Colon (tissue), 2 donors: ENCODE data around the gene CYP19A1.

Experiments used
- FAIRE-seq: peaks from 2 replicates; lab custom pipeline; 2012; peaks lifted over from hg19 to GRCh38; lab: Jason Lieb, UNC
- donor health status: control.
- donor health status: control.

Gene CYP19A1

GRCh38 chr15:51359981-51360380 lies 21.6 kb upstream of the CYP19A1 start:
- FAIRE-seq = no peak

DNA sequence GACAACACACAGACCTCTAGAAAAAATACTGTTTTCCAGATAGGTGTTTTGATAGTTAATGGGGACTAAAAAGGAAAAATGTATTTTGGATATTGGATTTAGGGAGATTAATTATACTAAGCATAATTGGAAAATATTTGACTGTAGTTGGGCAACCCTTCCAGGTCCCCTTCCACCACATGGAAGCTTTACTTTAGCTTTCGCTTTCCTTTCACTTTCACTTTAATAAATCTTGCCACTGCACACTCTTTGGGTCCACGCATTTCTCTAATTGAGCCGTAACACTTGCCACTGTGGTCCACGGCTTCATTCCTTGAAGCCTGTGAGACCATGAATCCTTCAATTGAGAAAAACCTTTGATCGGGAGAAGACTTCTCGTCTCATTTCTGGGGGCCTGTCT lies 18.6 kb upstream of the CYP19A1 start:
- FAIRE-seq = no peak

DNA sequence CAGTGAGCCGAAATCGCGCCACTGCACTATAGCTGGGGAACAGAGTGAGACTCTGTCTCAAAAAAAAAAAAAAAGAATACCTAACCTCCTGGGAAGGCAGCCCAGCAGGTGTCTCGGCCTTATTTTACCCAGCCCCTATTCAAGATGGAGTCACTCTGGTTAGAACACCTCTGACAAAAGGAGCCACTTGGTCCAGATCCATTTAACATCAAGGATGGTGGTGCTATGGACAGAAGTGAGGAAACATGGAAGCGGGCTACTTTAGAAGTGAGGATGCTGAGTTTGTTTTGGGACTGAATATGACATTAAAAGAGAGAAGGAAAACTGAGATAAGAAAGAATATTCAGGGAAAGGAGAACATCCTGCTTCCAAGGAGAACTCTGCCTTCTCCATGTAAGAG lies 17.8 kb upstream of the CYP19A1 start:
- no peak for FAIRE-seq

GRCh38 chr15:51355096-51355495 lies 16.7 kb upstream of the CYP19A1 start:
- FAIRE-seq = no peak

DNA sequence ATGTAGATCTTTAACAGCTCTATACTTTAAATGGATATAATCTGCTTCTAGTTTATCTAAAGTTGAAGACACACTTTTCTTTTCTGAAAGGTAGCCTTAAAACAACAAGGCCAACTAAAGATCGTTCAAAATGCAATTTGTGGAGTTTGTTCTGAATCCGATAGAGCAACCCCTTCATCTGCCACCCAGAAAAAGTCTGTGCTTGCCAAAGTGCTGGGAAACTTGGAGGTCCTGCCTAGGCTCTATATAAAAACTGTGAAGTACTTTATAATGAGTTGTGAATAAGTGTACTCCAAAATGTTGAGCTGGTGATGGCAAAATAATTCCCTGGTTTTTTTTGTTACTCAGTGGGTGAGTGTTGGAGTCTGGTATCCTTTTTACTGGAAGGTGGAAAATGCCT lies 15.6 kb upstream of the CYP19A1 start:
- FAIRE-seq = no peak

- FAIRE-seq = no peak
These were observed 12.3 kb upstream of the CYP19A1 start for GRCh38 chr15:51350723-51351122.

- no peak for FAIRE-seq
These were observed 10.9 kb upstream of the CYP19A1 start for GRCh38 chr15:51349156-51349844.

DNA sequence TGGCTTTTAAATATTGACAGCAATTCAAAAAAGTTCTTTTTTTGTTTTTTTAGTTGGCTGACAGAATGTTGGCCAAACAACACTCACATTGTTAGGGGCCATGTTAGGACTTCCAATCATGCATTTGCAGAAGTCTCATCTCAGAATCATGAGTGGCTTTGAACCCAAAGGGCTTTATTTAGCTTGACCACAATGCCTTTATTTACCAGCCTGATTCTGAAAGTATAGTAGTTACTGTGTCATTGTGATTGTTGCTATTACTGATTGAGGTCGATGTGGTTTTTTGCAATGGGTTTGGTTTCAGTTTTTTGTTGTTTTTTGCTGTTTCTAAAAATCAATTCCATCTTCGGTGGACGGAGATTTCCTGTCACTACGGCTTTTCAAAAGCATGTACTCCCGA lies 10.3 kb upstream of the CYP19A1 start:
- FAIRE-seq = no peak

DNA sequence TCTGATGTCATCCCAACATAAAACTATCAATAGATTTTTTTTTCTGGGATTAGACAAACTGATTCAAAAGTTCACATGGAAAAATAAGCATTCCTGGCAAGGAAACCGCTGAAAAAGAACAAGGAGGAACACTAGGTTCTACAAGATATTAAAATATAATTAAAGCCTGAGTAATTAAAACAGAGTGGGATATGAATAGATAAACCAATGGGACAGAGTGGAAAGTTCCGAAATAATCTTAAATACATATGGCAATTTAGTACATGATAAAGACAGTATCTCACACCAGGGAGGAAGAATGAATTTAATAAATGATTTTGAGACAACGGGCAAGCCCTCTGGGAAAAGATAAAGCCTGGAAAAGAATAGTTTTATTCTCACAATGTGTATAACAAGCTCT lies 7.7 kb upstream of the CYP19A1 start:
- no peak for FAIRE-seq

GRCh38 chr15:51343466-51343865 lies 5.1 kb upstream of the CYP19A1 start:
- no peak for FAIRE-seq

DNA sequence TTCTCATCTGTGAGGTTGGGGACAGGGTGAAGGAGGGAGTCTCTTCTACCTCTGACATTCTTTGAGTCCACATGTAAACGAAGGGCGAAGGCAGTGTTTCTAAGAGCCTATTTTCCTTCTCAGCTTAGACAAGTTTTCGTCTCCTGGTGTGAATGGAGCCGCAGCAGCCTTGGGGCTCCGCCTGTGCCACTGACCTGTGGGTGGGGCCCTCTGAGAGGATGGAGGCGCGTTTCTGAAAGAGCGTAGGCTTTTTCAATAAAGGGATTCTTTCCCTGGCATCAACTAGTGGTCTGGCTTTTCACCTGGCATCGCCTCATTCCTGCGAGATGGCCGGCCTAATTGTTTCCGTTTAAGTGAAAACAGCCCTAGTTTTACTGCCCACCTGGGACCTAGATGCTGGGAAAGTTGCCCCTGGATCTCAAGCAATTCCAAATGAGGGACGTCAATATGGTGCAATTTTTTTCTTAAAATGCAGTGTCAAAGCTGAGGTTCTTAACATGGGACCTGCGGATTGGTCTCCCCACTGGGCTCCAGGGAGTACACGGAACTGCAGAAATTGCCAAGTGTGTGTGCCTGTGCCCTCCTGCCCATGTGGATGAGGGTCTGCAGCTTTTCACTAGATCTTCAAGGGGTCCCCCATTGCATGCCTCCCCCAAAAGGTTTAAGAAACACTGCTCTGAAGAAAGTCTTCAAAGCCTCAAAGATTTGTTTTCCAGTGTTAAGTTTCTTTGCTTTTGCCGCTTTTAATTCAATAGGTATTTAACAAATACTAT lies 4.0 kb upstream of the CYP19A1 start:
- no peak for FAIRE-seq

- no peak for FAIRE-seq
These were observed 3.2 kb upstream of the CYP19A1 start, which contains the start of gene GLDN for GRCh38 chr15:51341366-51342226. Gene GLDN, plus strand, starts transcription at chr15:51341655. Its CDS starts 30 bp downstream, at chr15:51341685.

DNA sequence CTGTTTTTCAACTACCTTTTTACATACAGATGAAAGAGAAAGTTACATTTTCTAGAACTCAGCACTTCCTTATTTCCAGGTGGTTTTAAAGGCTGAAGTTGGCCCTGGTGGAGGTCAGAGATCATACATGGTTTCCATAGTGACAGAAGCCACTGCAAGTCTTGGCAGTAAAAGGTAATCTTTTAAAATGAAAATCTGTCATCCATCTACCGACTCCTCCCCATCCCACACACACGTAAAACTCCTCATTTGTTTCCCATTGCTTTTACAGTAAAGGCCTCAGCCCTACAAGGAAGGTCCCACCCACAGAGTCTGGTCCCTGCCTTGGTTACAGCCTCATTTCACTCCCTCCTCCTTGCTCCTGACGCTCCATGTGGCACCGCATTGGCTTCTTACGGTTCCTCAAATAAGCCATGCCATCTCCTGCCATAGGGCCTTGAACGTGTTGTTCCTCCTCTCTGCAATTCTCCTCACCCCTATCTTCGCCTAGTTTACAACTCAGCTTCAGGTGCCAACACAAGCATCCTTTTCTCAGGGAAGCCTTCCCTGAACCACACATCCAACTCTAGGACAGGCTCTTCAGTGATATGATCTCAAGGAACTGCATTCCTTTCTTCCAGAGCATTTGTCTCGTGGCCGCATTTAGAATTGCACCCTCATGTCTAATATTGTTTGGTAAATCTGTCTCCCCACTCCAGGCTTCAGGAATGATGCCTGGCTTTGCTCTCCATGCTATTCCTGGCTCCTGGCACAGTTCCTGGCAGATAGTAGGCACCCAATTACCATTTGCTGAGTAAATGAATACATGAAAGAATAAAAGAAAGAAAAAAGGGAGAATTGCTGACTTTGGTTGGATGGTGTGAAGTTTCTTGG lies 2.6 kb downstream of the CYP19A1 start:
- FAIRE-seq = no peak

GRCh38 chr15:51335087-51335486 lies 3.3 kb downstream of the CYP19A1 start:
- no peak for FAIRE-seq

- no peak for FAIRE-seq
These were observed 4.4 kb downstream of the CYP19A1 start for GRCh38 chr15:51334011-51334451.

- no peak for FAIRE-seq
These were observed 4.8 kb downstream of the CYP19A1 start for GRCh38 chr15:51333571-51333970.

DNA sequence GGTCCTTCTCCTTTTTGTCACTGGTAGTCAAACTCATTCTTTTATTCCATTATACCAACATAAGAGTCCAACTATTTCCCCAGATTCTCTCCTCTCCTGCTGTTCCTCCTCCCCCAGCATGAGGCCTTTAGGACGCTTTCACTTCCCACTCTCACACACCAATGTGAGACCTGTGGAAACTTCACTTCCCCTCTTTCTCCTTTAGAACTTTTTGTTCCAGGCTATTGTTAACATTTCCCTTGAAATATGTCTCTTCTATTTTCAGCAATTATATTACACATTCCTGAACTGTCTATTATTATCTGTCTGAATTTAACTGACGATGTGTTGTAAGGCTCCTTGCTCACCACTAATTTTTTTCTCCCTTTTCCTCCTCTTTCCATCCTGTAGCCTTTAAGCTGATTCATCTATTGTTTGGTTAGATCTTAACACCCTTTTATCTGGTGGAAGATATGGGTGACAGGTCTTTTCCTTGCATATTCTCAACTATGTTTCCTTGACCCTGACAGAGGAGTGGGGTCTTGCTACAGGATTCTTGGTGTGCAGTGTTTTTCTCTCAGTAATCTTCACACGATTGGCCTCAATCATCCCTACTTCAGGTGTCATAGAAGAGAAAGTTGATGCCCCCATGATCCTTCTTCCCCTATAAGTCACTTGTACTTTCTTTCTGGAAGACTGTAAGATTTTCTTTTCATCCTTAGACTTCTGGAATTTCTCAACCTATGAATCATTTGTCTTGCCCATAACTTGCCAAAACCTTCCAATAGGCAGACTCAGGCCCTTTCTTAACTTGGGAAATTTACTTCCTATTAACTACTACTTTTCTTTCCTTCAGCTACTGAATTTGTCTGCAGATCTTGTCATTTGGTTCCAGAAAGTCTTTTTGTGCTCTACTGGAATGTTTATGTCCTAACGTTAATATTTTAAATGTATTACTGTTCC lies 5.9 kb downstream of the CYP19A1 start:
- no peak for FAIRE-seq

GRCh38 chr15:51331141-51331540 lies 7.3 kb downstream of the CYP19A1 start:
- no peak for FAIRE-seq

GRCh38 chr15:51328926-51329325 lies 9.5 kb downstream of the CYP19A1 start:
- FAIRE-seq = no peak

DNA sequence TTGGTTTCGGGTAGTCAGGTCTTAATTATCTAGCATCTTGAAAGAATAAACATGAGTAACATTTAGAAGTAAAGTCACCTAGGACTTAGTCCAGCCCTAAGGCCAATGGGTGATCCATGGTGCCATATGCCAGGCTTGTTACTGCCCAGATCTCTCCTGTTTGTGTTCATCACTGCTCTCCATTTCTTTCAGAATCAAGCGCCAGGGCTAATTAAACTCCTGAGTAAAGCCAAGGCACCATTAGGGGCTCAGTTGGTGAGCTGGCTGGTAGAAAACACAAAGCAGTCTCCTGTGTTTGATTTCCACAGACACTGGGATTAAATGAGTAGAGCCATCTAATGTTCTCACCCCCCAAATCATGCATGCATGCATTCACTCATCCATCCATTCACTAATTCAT lies 11.3 kb downstream of the CYP19A1 start:
- FAIRE-seq = no peak

DNA sequence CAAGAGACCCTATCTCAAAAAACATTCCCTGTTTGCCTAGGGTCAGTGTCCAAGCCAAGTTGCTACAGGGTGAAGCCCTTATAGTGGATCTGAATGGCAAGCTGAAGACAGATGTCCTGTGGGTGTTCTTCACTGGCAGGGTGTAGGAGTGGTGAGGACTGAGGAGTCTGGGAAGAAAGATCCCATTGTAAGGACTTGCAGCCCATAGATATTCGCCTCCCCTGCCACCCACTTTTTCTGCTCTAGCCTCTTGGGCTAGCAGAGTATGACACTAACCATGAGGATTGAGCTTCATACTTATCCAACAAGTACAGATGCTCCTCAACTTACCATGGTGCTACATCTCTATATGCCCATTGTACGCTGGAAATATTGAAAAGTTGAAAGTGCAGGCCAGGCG lies 13.2 kb downstream of the CYP19A1 start:
- no peak for FAIRE-seq
